ENCODE data around the gene KRT2.

The KRT2 gene

GRCh38 chr12:52615208-52615868, 36.7 kb downstream of the KRT2 start:
- DNase-seq (ENCODE audit: low read depth), result no peak

DNA sequence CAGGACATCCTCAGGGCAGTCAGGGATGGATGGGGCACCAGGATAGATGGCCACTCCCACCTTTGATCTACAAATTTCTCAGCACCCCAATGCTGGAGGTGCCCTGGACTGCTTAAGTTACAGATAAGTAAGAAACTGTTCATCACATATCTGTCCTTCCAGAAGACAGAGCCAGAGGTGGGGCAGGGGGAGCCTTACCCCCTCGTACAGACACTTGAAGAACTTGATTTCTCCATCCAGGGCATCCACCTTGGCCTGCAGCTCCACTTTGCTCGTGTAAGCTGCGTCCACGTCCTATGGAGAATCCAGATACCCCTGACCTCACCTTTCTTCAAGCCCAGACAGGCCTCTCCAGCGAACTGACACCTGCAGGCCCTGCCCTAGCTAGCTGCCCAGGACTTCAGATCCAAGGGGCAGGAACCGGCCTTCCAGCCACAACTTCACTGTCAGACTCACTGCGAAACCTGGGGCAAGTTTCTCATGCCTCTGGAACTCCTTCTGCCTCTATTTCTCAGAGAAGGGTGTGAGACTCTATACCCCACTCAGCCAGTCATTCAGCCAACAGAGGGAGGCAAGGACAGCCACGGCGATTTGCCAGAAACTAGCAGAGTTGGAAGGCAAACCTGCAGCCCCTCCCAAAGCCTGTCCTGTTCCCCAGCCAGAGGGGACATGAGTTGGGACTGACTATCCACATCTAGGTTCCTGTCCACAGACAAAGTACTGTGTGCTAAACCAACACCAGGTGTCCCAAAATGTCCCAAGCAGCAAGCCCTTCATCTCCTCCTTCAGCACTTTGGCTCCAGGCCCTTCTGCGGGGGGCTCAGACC, 37.4 kb downstream of the KRT2 start:
- DNase-seq (ENCODE audit: low read depth), result no peak

DNA sequence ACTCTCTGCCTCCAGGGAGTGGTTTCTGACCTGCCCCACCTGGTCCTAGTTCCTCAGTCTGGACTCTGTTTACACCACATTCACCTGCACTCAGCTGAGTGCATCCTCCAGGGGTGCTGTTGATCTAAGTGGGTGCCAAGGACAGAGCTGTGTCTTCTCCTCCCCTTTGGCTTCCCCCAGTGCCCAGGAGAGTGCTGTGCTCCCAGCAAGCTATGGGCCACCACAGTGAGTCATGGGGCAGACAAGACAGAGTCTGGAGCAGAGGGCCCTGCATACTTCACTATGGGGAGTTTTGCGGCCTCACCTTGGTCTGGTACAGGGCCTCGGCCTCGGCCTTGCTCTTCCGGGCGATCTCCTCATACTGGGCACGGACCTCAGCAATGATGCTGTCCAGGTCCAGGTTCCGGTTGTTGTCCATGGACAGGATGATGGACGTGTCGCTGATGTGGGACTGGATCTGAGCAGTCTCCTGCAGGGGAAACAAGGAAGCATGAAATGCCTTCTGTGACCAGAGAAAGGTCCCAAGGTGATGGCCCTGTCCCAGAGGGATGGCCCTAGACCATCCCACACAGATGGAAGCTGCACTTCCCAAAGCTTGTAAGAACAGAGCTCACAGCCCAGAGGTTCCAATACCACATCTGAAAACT, 38.5 kb downstream of the KRT2 start:
- no peak for DNase-seq (ENCODE audit: low read depth)

DNA sequence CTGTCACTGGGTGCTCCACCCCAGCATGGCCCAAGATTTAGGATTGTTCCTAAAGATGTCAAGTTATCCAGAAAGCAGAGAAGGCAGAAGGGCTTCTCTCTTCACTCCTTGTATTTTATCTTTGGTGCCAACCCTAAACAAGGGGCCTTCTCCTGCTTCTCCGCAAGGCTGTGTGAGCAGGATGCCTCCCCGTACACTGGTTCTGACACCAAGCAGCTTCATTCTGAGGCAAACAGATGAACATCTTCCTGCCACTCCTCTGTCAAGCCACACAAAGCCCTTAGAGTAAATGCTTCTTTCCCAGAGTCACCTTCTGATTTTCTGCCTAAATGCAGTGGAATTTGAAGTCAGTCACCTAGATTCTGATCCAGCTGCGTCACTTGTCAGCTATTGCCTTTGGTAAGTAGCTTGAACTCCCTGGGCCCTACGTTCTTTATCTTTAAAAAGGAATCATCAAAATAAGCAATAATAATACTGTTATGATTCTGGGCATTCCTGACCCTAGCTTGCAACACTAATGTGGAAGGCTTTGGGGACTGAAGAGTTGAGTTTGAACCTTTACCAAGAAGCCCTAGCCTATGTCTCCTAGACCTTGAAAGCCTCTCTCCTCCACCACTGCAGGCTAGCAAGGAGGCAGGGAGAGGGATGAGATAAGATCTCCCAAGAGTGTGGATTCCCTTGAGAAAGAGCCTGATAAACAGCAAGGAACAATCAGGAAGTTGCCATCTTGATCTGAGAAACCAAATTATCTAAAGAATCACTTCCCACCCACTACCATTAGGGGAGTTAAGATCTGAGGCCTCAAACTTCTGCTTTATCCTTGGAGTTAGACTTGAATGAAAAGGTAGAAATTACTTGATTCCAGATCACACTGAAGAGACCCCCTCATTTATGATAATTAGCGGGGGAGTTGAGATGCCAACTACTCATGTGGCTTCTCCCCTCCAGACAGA, 39.3 kb downstream of the KRT2 start:
- no peak for DNase-seq (ENCODE audit: low read depth)

GRCh38 chr12:52611080-52611468, 40.9 kb downstream of the KRT2 start:
- DNase-seq (ENCODE audit: low read depth), result no peak

- DNase-seq (ENCODE audit: low read depth), result no peak
Observed at GRCh38 chr12:52608826-52609630, 43.0 kb downstream of the KRT2 start.

DNA sequence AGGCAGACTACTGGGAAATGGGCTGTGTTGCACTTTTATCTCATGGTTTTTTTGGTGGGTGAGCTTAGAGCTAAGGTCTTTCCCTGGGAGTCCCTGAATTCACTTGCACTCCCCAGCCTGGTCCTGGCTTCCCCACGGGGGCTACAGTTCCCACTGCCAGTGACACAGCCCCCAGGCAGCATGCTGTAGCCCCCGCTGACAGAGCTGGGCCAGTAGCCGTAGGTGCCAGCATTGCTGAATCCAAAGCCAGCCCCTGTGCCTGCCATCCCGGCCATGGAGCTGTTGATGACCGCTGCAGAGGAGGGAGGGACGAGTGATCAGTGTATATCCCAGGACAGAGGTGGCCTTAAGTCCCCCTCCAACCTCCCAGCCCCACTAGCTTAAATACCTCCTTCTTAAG, 43.9 kb downstream of the KRT2 start:
- DNase-seq (ENCODE audit: low read depth), result no peak

DNA sequence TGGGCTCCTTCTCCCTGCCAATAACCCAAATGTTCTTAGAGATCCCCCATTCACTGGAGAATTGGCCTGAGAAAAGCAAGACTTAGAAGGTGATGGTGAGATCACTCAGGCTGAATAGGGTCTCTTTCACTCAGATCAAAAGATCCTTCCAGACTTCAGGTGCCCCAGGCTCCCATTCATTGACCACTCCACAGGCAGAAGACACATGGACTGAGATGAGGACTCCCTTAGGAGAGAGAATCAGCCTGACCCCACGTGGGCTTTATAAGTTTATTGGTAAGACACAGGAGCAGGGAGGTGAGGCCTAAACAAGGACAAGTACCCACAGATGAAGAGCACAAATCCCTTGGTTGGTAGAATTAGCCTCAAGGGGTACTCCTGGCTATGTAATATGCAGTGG, 44.7 kb downstream of the KRT2 start:
- DNase-seq (ENCODE audit: low read depth), result no peak

GRCh38 chr12:52606581-52607218, 45.3 kb downstream of the KRT2 start:
- DNase-seq (ENCODE audit: low read depth), result no peak

- DNase-seq (ENCODE audit: low read depth), result no peak
Observed at GRCh38 chr12:52606096-52606495, 45.9 kb downstream of the KRT2 start.

DNA sequence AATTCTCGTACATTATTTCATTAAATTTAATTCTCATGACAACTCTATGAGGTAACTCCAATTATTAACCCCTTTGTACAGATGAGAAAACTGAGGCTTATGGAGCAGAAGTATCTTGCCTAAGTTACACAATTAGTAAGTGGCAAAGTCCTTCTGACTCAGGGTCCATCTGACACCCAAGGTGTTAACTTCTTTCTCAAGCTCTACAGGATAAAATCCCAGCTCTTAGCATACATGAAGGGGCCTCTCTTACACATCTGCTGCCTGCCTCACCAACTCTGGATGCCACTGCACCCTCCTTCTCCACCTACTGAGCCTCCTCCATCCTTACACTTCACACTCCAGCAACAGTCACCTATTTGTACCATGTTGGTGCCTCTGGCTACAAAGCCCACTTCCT, 46.5 kb downstream of the KRT2 start:
- no peak for DNase-seq (ENCODE audit: low read depth)

DNA sequence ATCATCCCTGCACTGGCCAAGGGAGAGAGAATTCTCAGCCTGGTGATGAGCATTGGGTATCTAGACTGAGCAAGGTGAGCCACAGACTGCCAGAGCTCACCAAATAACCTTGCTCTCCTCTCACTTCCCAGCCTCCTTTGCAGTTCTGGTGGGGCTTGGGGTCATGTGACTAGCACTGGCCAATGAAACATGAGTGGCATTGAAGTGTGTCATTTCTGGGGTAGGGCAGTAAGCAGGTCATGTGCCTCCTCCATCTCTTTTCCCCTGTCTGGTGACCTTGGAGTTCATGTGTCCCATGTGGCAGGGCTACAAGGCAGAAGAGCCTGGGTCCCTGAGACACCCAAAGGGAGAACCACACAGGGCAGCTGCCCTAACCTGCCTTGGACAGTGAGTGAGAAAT, 47.2 kb downstream of the KRT2 start:
- no peak for DNase-seq (ENCODE audit: low read depth)

DNA sequence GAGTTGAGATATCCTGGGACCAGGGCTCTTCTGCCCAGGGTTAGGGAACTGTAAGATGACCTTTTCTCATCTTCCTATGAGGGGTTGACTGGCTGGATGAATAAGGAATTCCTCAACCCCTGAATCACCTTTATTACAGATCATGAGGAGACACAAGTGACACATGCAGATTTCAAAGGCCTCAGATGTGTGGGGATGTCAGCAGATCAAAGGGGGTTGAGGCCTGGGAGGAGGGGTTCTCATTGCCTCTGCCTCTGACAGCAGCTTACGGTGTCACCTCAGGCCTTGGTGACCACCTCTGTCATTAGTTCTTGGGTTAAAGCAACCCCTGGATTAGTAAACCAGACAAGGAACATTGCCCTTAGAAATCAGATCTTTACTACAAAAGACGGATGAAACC, 48.7 kb downstream of the KRT2 start:
- DNase-seq (ENCODE audit: low read depth), result no peak

GRCh38 chr12:52602552-52602951, 49.5 kb downstream of the KRT2 start:
- DNase-seq (ENCODE audit: low read depth), result no peak

DNA sequence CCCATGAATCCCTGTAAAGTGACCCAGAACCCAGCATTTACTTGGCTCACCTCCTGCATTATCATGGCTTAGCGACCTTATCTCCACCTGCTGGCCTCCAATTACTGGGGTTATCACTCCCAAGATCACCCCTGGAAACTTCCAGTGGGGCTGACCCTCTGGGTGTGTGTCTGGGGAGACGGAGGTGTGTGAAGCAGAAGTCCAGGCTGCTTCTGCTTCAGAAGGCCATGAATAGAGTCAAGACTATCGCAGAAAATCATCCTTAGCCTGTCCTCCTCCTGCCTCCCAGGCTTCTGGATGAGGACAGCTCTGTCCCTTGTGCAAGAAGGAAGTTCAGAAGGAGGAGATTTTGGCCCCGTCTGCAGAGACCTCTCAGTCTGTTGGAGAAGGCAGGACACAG, 50.3 kb downstream of the KRT2 start:
- no peak for DNase-seq (ENCODE audit: low read depth)

DNA sequence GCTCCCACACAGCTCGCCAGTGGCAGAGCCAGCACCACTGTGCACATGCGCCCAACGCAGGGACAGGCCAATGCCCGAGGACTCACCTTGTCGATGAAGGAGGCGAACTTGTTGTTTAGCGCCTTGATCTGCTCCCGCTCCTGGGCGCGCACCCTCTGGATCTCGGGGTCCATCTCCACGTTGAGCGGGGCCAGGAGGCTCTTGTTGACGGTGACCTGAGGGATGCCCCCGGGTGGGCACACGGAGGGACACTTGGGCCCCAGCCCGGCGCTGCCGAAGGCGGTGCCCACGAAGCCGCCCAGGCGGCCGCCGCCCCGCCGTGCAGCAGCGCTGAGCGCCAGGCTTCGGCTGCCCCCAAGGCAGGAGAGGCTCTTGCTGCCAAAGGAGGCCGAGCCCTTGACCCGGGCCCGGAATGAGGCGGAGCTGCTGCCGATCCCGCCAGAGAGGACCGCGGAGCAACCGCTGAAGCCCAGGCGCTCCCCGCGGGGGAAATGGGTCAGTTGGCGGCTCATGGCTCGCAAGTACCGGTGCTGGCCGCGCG, 51.0 kb downstream of the KRT2 start, which contains the start of gene KRT72:
KRT72 (minus strand) TSS at position 523 of the 541 bp plus-strand sequence; CDS start at position 512, 11 bp downstream.
- no peak for DNase-seq (ENCODE audit: low read depth)

GRCh38 chr12:52600475-52600874, 51.5 kb downstream of the KRT2 start:
- DNase-seq (ENCODE audit: low read depth), result no peak

- no peak for DNase-seq (ENCODE audit: low read depth)
Observed at GRCh38 chr12:52600071-52600470, 51.9 kb downstream of the KRT2 start.

GRCh38 chr12:52598966-52599365, 53.0 kb downstream of the KRT2 start:
- DNase-seq (ENCODE audit: low read depth), result no peak
